ENCODE measurements around the gene EXOC6. TPM values are rescaled to one million over a fixed set of nuclear protein-coding genes. Genes with fewer than 3 reads are reported as not detected.
"Not testable (repeated sequence)": the region's sequence is repeated elsewhere in the genome, so short reads cannot be mapped to it uniquely, and the experiment has no call there.

Gene EXOC6
- polyA plus RNA-seq, 3 donors, result 3.8 to 5.6 (median 5.1) TPM

- WGBS, 3 donors, result 92 to 98% (median 96%) methylated on average over 4 of the region's 4 CpGs
- no peak overlapping the region for H3K27ac ChIP-seq (ENCODE audit: low read depth, low read length)
Measured at GRCh38 chr10:92857904-92858514, 9.7 kb downstream of the EXOC6 start.

- H3K27ac ChIP-seq (ENCODE audit: low read depth, low read length), result no peak overlapping the region
- 91 to 95% (median 94%) methylated on average over 3 of the region's 3 CpGs for WGBS, 3 donors
Measured at GRCh38 chr10:92867235-92867634, 18.9 kb downstream of the EXOC6 start.

GRCh38 chr10:92868036-92868435 lies 19.7 kb downstream of the EXOC6 start:
- 67 to 69% (median 69%) methylated on average over 3 of the region's 3 CpGs for WGBS, 3 donors

GRCh38 chr10:92868557-92868956 lies 20.2 kb downstream of the EXOC6 start:
- H3K27ac ChIP-seq (ENCODE audit: low read depth, low read length), result no peak overlapping the region
- WGBS, 3 donors, result 94 to 100% (median 96%) methylated on average over 1 of the region's 1 CpG

More at GRCh38 chr10:92868036-92868435, 19.7 kb downstream of the EXOC6 start:
- H3K27ac ChIP-seq (ENCODE audit: low read depth, low read length), result no peak overlapping the region

GRCh38 chr10:92873029-92873428 lies 24.7 kb downstream of the EXOC6 start:
- WGBS, 3 donors, result 70 to 86% (median 75%) methylated on average over 3 of the region's 3 CpGs
- H3K27ac ChIP-seq (ENCODE audit: low read depth, low read length), result no peak overlapping the region

GRCh38 chr10:92876509-92877036 lies 28.3 kb downstream of the EXOC6 start:
- WGBS, 3 donors, result 32 to 48% (median 46%) methylated on average over 4 of the region's 4 CpGs
- H3K27ac ChIP-seq (ENCODE audit: low read depth, low read length), result no peak overlapping the region

GRCh38 chr10:92880233-92880861 lies 32.0 kb downstream of the EXOC6 start:
- WGBS, 3 donors, result 29 to 37% (median 36%) methylated on average over 4 of the region's 4 CpGs
- H3K27ac ChIP-seq (ENCODE audit: low read depth, low read length), result no peak overlapping the region

- no peak overlapping the region for H3K27ac ChIP-seq (ENCODE audit: low read depth, low read length)
- WGBS, 3 donors, result 78 to 90% (median 85%) methylated on average over 2 of the region's 2 CpGs
Measured at GRCh38 chr10:92880917-92881316, 32.6 kb downstream of the EXOC6 start.

- H3K27ac ChIP-seq (ENCODE audit: low read depth, low read length), result no peak overlapping the region
- 96 to 100% (median 97%) methylated on average over 1 of the region's 1 CpG for WGBS, 3 donors
Measured at GRCh38 chr10:92886334-92886961, 38.1 kb downstream of the EXOC6 start.

GRCh38 chr10:92890471-92890870 lies 42.2 kb downstream of the EXOC6 start:
- H3K27ac ChIP-seq (ENCODE audit: low read depth, low read length), result no peak overlapping the region

GRCh38 chr10:92891885-92892690 lies 43.8 kb downstream of the EXOC6 start:
- 67 to 72% (median 68%) methylated on average over 5 of the region's 5 CpGs for WGBS, 3 donors
- H3K27ac ChIP-seq (ENCODE audit: low read depth, low read length), result no peak overlapping the region

- no peak overlapping the region for H3K27ac ChIP-seq (ENCODE audit: low read depth, low read length)
Measured at GRCh38 chr10:92892691-92893054, 44.4 kb downstream of the EXOC6 start.

GRCh38 chr10:92894081-92894655 lies 45.8 kb downstream of the EXOC6 start:
- H3K27ac ChIP-seq (ENCODE audit: low read depth, low read length), result no peak overlapping the region

More at GRCh38 chr10:92892691-92893054, 44.4 kb downstream of the EXOC6 start:
- 56 to 79% (median 73%) methylated on average over 3 of the region's 3 CpGs for WGBS, 3 donors

GRCh38 chr10:92897916-92898315 lies 49.6 kb downstream of the EXOC6 start:
- 89 to 91% (median 90%) methylated on average over 5 of the region's 5 CpGs for WGBS, 3 donors
- no peak overlapping the region for H3K27ac ChIP-seq (ENCODE audit: low read depth, low read length)

GRCh38 chr10:92901819-92902251 lies 53.5 kb downstream of the EXOC6 start:
- WGBS, 3 donors, result 86 to 100% (median 92%) methylated on average over 2 to 3 of the region's 3 CpGs
- no peak overlapping the region for H3K27ac ChIP-seq (ENCODE audit: low read depth, low read length)

GRCh38 chr10:92903633-92904032 lies 55.3 kb downstream of the EXOC6 start:
- WGBS, 3 donors, result 76 to 100% (median 97%) methylated on average over 1 of the region's 1 CpG
- no peak overlapping the region for H3K27ac ChIP-seq (ENCODE audit: low read depth, low read length)

- whole genome bisulfite sequencing, 3 donors, result 96 to 99% (median 97%) methylated on average over 4 of the region's 4 CpGs
- no peak overlapping the region for H3K27ac ChIP-seq (ENCODE audit: low read depth, low read length)
Measured at GRCh38 chr10:92907280-92907679, 59.0 kb downstream of the EXOC6 start.

GRCh38 chr10:92912631-92913030 lies 64.3 kb downstream of the EXOC6 start:
- not testable (repeated sequence) for H3K27ac ChIP-seq (ENCODE audit: low read depth, low read length)
- WGBS, 3 donors, result 77 to 92% (median 82%) methylated on average over 3 to 4 of the region's 4 CpGs
